Endothelial cell of umbilical vein (primary cell): ENCODE results near the gene MAST4. TPM values are rescaled to one million over a fixed set of nuclear protein-coding genes. Genes with fewer than 3 reads are reported as not detected.

ENCODE experiments used
- BruUV-seq: library from RNA; stranded (reverse); fragments of 400-500 nt; replicated peaks from 2 replicates; lab custom pipeline; 2021; lab: Mats Ljungman, UMichigan
- CTCF ChIA-PET: fragments of 300-600, 350-600 bp; sonication (Branson Sonifier 250); formaldehyde crosslinking; loops from one replicate; lab custom pipeline; 2021; ENCODE audit warnings: antibody characterized with exemption, inconsistent platforms; lab: Charles Lee
- POLR2A ChIA-PET: fragments of 300-600, 350-600 bp; sonication (Branson Sonifier 250); formaldehyde crosslinking; loops from one replicate; lab custom pipeline; 2021; ENCODE audit warnings: antibody characterized with exemption, inconsistent platforms; lab: Charles Lee
- DNase-seq: peaks from one replicate; pipeline ENCODE4 v3.0.0-alpha.2; 2011; ENCODE audit warnings: low read depth, low spot score
- FAIRE-seq: peaks from 2 replicates; lab custom pipeline; 2011; peaks lifted over from hg19 to GRCh38; lab: Jason Lieb, UNC
- H2AFZ ChIP-seq: 2 replicates; pipeline ENCODE4 v1.6.0; 2012; ENCODE audit warnings: low read depth, low read length, control low read depth, inconsistent platforms
- H3K27ac ChIP-seq: 2 replicates; pipeline ENCODE4 v1.5.1; 2011; ENCODE audit warnings: low read depth, mild to moderate bottlenecking, control low read depth, low read length, moderate library complexity; ENCODE audit not compliant: insufficient read depth
- H3K27me3 ChIP-seq, 2 experiments: 2 replicates each; pipeline versions ENCODE4 v1.6.0 to v1.6.1; 2011; ENCODE audit warnings: low read length in 2 of 2, mixed read lengths in 1 of 2; ENCODE audit not compliant: control insufficient read depth in 2 of 2, insufficient read depth in 2 of 2
- H3K36me3 ChIP-seq, 2 experiments: 2 replicates in 1 of 2; 3 replicates in 1 of 2; pipeline ENCODE4 v1.5.1; 2011; ENCODE audit warnings: low read length in 2 of 2, mild to moderate bottlenecking in 1 of 2, moderate library complexity in 1 of 2; ENCODE audit not compliant: control insufficient read depth in 2 of 2, insufficient read depth in 2 of 2; ENCODE audit errors: extremely low read depth in 1 of 2
- H3K4me1 ChIP-seq: 3 replicates; pipeline ENCODE4 v1.5.1; 2011; ENCODE audit warnings: mild to moderate bottlenecking, low read length; ENCODE audit not compliant: control insufficient read depth, insufficient read depth; ENCODE audit errors: extremely low read depth
- H3K4me2 ChIP-seq: 2 replicates; pipeline ENCODE4 v1.6.1; 2011; ENCODE audit warnings: low read length, control low read depth, mixed read lengths; ENCODE audit not compliant: insufficient read depth
- H3K4me3 ChIP-seq, 3 experiments: fragments of 200-600 bp in 1 of 3; sonication (generic), shearing (Covaris generic) in 1 of 3; replicated peaks in 1 of 3; 2 replicates each; pipeline ENCODE4 v1.5.1; 2011 to 2016; ENCODE audit warnings: control low read depth in 3 of 3, low read length in 3 of 3, mild to moderate bottlenecking in 2 of 3, inconsistent platforms in 1 of 3, low read depth in 1 of 3, moderate library complexity in 1 of 3; ENCODE audit not compliant: insufficient read depth in 1 of 3
- H3K79me2 ChIP-seq: 2 replicates; pipeline ENCODE4 v1.6.0; 2012; ENCODE audit warnings: low read length, inconsistent platforms; ENCODE audit not compliant: control insufficient read depth, insufficient read depth
- H3K9ac ChIP-seq: replicated peaks from 2 replicates; pipeline ENCODE3; 2011; ENCODE audit warnings: low read length, control low read depth; ENCODE audit not compliant: insufficient read depth; ENCODE audit errors: extremely low read depth
- H3K9me1 ChIP-seq: replicated peaks from 3 replicates; pipeline ENCODE4 v1.6.0; 2011; ENCODE audit warnings: mild to moderate bottlenecking, low read length; ENCODE audit not compliant: control insufficient read depth, insufficient read depth; ENCODE audit errors: extremely low read depth
- H3K9me3 ChIP-seq: replicated peaks from 2 replicates; pipeline ENCODE4 v1.5.1; 2012; ENCODE audit warnings: low read length, inconsistent platforms; ENCODE audit not compliant: control insufficient read depth, insufficient read depth
- H4K20me1 ChIP-seq: replicated peaks from 2 replicates; pipeline ENCODE3; 2011; ENCODE audit warnings: mild to moderate bottlenecking, low read length; ENCODE audit not compliant: control insufficient read depth, insufficient read depth; ENCODE audit errors: extremely low read depth
- CTCF ChIP-seq, 2 donors: IDR thresholded peaks; 1 replicate in 1 of 2; 2 replicates in 1 of 2; pipeline ENCODE4 v1.5.1; 2011; ENCODE audit warnings: low read length in 2 of 2, mild to moderate bottlenecking in 2 of 2, moderate library complexity in 2 of 2, control low read depth in 1 of 2, inconsistent platforms in 1 of 2, low read depth in 1 of 2; ENCODE audit not compliant: insufficient read depth in 1 of 2; ENCODE audit errors: extremely low read depth in 1 of 2
- EZH2 ChIP-seq: IDR thresholded peaks from 2 replicates; pipeline ENCODE4 v1.6.1; 2012; ENCODE audit warnings: borderline replicate concordance, low read depth, mild to moderate bottlenecking, moderate library complexity, low read length, inconsistent platforms; ENCODE audit not compliant: severe bottlenecking
- FOS ChIP-seq: IDR thresholded peaks from 2 replicates; pipeline ENCODE4 v1.6.1; 2011; ENCODE audit warnings: mild to moderate bottlenecking, low read length, moderate library complexity, borderline replicate concordance; ENCODE audit not compliant: insufficient read depth
- GATA2 ChIP-seq: IDR thresholded peaks from 2 replicates; pipeline ENCODE4 v1.7.0; 2011; ENCODE audit warnings: low read depth, mild to moderate bottlenecking, moderate library complexity, mixed read lengths, low read length; ENCODE audit not compliant: insufficient read length, insufficient read depth
- JUN ChIP-seq: IDR thresholded peaks from 2 replicates; pipeline ENCODE4 v1.6.1; 2011; ENCODE audit warnings: borderline replicate concordance, low read depth; ENCODE audit not compliant: insufficient read length, insufficient read depth
- MYC ChIP-seq: IDR thresholded peaks from one replicate; pipeline ENCODE4 v1.6.1; 2011; ENCODE audit warnings: mild to moderate bottlenecking, low read depth, low read length
- POLR2A ChIP-seq: IDR thresholded peaks from 2 replicates; pipeline ENCODE4 v1.6.1; 2012; ENCODE audit warnings: low read depth, mild to moderate bottlenecking, control low read depth, low read length
- POLR2AphosphoS5 ChIP-seq: IDR thresholded peaks from 2 replicates; pipeline ENCODE4 v1.6.1; 2012; ENCODE audit warnings: low read depth, mild to moderate bottlenecking, control low read depth, low read length, moderate library complexity; ENCODE audit not compliant: insufficient read depth
- dilution Hi-C: fragments of 300-500 bp; cut with MboI; formaldehyde crosslinking; loops from one replicate; pipeline ENCODE4 v1.15.0; 2019; ENCODE audit warnings: low sequenced_read_pairs; ENCODE audit not compliant: extremely low pct_ligation_motif_present
- intact Hi-C: fragments of 100-400 bp; cut with micrococcal nuclease; formaldehyde crosslinking; loops from one replicate; pipeline ENCODE4 v1.10.0; 2022
- polyA plus RNA-seq, 4 experiments: library from polyadenylated mRNA; depleted of rRNA in 3 of 4; stranded (reverse) in 3 of 4; unstranded in 1 of 4; fragments of >200 nt; gene quantifications; 2 replicates each; pipeline versions ENCODE4 v1.2.1 to v1.2.3, GENCODE V29; 2011 to 2012; ENCODE audit warnings: missing spikeins in 1 of 4
- total RNA-seq: library from RNA; stranded (reverse); gene quantifications from 2 replicates; pipeline ENCODE4 v1.2.3, GENCODE V29; 2021
- TF ChIP-seq, protein P1 (sequence below): IDR thresholded peaks from 2 replicates; pipeline ENCODE4 v1.6.1; 2011; ENCODE audit not compliant: insufficient read depth, insufficient read length

The MAST4 gene
- total and polyA plus RNA-seq, 2 donors (not counting 3 experiments of a cell fraction or from before 2014, with no cell fraction given), result 40.2 to 116 TPM

GRCh38 chr5:67047616-67048015 lies 451.4 kb downstream of the MAST4 start:
- FAIRE-seq, result no peak
- no peak for TF ChIP-seq MYC
- no peak for TF ChIP-seq POLR2A
- TF ChIP-seq POLR2AphosphoS5, result no peak
- no peak for TF ChIP-seq JUN
- TF ChIP-seq GATA2, result no peak
- TF ChIP-seq, protein P1, sequence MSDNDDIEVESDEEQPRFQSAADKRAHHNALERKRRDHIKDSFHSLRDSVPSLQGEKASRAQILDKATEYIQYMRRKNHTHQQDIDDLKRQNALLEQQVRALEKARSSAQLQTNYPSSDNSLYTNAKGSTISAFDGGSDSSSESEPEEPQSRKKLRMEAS, result no peak
- TF ChIP-seq EZH2, result no peak
- no peak for TF ChIP-seq CTCF (IDR thresholded peaks at IDR 0.05; ENCODE audit: extremely low read depth in 1 of 2, insufficient read depth in 1 of 2, low read depth in 1 of 2, low read length in 2 of 2)
- no peak for TF ChIP-seq FOS
- Histone ChIP-seq H3K36me3 (peaks cover 3 to 7% of the 10 kb centered on the region in 2 experiments), H3K27ac (no peak overlapping the region), H3K9me1 (no peaks in the 10 kb centered on the region), H3K27me3 (no peaks in the 10 kb centered on the region), H2AFZ (no peak overlapping the region), H3K9ac (no peak overlapping the region), H3K4me2 (no peak overlapping the region), H4K20me1 (peaks cover 8% of the 10 kb centered on the region), H3K79me2 (peaks cover 50% of the 10 kb centered on the region), H3K4me1 (peaks cover 1% of the 10 kb centered on the region), H3K9me3 (no peaks in the 10 kb centered on the region), H3K4me3 (no peak overlapping the region)
- DNase-seq, result no peak
- POLR2A ChIA-PET, result no interaction called here
- BruUV-seq, result no TSS peak
- dilution Hi-C loops (no loop called here), intact Hi-C loops (no loop called here)
- CTCF ChIA-PET, result interaction anchor here (0.9 kb wide), 2 partner anchors 12 to 61 kb away, joined by 3 to 5 read pairs; no protein-coding TSS in a partner anchor
